ENCODE measurements around the gene CELA1. TPM values are rescaled to one million over a fixed set of nuclear protein-coding genes. Genes with fewer than 3 reads are reported as not detected.

Gene CELA1
- polyA plus RNA-seq, 3 donors, result 0.67 to 3.0 TPM; not detected in 1

GRCh38 chr12:51391283-51392123 lies 45.0 kb upstream of the CELA1 start, which contains the start of gene GALNT6:
TSS of gene GALNT6 (minus strand) at chr12:51391406. CDS start at chr12:51379781, 11,625 bp downstream.
- WGBS (ENCODE audit: insufficient coverage), result under 1% methylated on average over 72 of the region's 73 CpGs
- Mint-ChIP-seq H3K9me3 (peaks cover 0 to 2% (median 0%) of the 10 kb centered on the region in 7 donors), H3K4me3 (peak within 1 kb of the TSS; percentile 94 to 96), H3K36me3 (peaks cover 13 to 19% of the 10 kb centered on the region in 2 donors), H3K4me1 (peaks cover 77% of the 10 kb centered on the region), H3K27me3 (ENCODE audit: low read depth in 3 of 3) (peaks cover 0 to 4% (median 3%) of the 10 kb centered on the region in 3 donors), H3K27ac (peak within 1 kb of the TSS; percentile 89 to 96 (median 94))
- peak within 1 kb of the TSS; percentile 98 for H3K4me2 ChIP-seq (replicated peaks; ENCODE audit: extremely low read depth, low read length, poor library complexity, severe bottlenecking)
- H2AFZ ChIP-seq (ENCODE audit: insufficient read depth, low read depth, low read length, poor library complexity, severe bottlenecking), result peak within 1 kb of the TSS; percentile 89
- intact Hi-C loops (cut with micrococcal nuclease), result loop anchor here in 1 of 2 donors (5.0 kb wide), 1 partner anchor 69 kb away; the partner anchor contains the start of gene BIN2
- no peaks in the 10 kb centered on the region for H3K9me3 ChIP-seq (replicated peaks in 1 of 2; ENCODE audit: control insufficient read depth in 1 of 2, insufficient read depth in 1 of 2, low read length in 2 of 2)
- H3K27me3 ChIP-seq (ENCODE audit: control insufficient read depth in 2 of 2, insufficient read depth in 2 of 2, low read length in 2 of 2), result no peaks in the 10 kb centered on the region
- H3K27ac ChIP-seq (ENCODE audit: low read depth in 1 of 2, low read length in 2 of 2), result peak within 1 kb of the TSS; percentile 86 to 94
- H3K36me3 ChIP-seq (replicated peaks in 1 of 2; ENCODE audit: control insufficient read depth in 1 of 2, insufficient read depth in 2 of 2, low read length in 2 of 2), result no peaks in the 10 kb centered on the region
- peak within 1 kb of the TSS; percentile 72 to 95 (median 85) for H3K4me3 ChIP-seq (replicated peaks in 1 of 3; ENCODE audit: low read depth in 2 of 3, low read length in 3 of 3)
- DNase-seq, result peak in 2 of 3 donors; percentile 53
- H3K9ac ChIP-seq (ENCODE audit: insufficient read depth, low read length, poor library complexity, severe bottlenecking), result peak within 1 kb of the TSS; percentile 78
- H3K4me1 ChIP-seq (ENCODE audit: control insufficient read depth in 1 of 2, insufficient read depth in 2 of 2, low read length in 2 of 2), result peaks cover 70 to 86% of the 10 kb centered on the region in 2 donors
- H3K79me2 ChIP-seq (ENCODE audit: insufficient read depth, low read length), result peaks cover 2% of the 10 kb centered on the region
- peaks cover 3% of the 10 kb centered on the region for H4K20me1 ChIP-seq (ENCODE audit: insufficient read depth, low read length)
- TF ChIP-seq, protein P1, sequence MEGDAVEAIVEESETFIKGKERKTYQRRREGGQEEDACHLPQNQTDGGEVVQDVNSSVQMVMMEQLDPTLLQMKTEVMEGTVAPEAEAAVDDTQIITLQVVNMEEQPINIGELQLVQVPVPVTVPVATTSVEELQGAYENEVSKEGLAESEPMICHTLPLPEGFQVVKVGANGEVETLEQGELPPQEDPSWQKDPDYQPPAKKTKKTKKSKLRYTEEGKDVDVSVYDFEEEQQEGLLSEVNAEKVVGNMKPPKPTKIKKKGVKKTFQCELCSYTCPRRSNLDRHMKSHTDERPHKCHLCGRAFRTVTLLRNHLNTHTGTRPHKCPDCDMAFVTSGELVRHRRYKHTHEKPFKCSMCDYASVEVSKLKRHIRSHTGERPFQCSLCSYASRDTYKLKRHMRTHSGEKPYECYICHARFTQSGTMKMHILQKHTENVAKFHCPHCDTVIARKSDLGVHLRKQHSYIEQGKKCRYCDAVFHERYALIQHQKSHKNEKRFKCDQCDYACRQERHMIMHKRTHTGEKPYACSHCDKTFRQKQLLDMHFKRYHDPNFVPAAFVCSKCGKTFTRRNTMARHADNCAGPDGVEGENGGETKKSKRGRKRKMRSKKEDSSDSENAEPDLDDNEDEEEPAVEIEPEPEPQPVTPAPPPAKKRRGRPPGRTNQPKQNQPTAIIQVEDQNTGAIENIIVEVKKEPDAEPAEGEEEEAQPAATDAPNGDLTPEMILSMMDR (IDR thresholded peaks at IDR 0.05), result no peak

DNA sequence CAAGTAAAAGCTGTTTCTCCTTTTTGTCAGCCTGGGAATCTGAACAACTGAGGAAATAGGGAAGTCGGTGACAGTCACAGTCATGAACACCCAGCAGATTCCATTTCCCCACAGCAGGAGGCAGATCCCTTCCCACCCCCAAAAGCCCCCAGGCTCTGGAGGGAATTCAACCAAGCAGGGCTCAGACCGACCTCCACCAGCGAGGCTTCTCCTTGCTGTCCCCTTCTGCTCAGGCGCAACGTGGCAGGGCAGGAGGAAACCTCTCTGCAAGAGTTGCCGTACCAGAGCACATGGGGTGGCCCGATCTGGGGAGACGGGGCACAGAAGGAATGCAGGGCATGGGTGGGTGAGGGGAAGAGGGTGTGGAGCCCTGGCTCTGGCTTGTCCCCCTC lies 44.4 kb upstream of the CELA1 start:
- peak overlapping the region; percentile 78 for H3K9ac ChIP-seq (ENCODE audit: insufficient read depth, low read length, poor library complexity, severe bottlenecking)
- peaks cover 3% of the 10 kb centered on the region for H4K20me1 ChIP-seq (ENCODE audit: insufficient read depth, low read length)
- H3K27ac ChIP-seq (ENCODE audit: low read depth in 1 of 2, low read length in 2 of 2), result peak overlapping the region; percentile 86 to 94
- no peaks in the 10 kb centered on the region for H3K27me3 ChIP-seq (ENCODE audit: control insufficient read depth in 2 of 2, insufficient read depth in 2 of 2, low read length in 2 of 2)
- intact Hi-C loops (cut with micrococcal nuclease), result loop anchor here in 1 of 2 donors (5.0 kb wide), 1 partner anchor 69 kb away; the partner anchor contains the start of gene BIN2
- H3K9me3 ChIP-seq (replicated peaks in 1 of 2; ENCODE audit: control insufficient read depth in 1 of 2, insufficient read depth in 1 of 2, low read length in 2 of 2), result no peaks in the 10 kb centered on the region
- peak overlapping the region; percentile 89 for H2AFZ ChIP-seq (ENCODE audit: insufficient read depth, low read depth, low read length, poor library complexity, severe bottlenecking)
- H3K4me2 ChIP-seq (replicated peaks; ENCODE audit: extremely low read depth, low read length, poor library complexity, severe bottlenecking), result peak overlapping the region; percentile 98
- H3K36me3 ChIP-seq (replicated peaks in 1 of 2; ENCODE audit: control insufficient read depth in 1 of 2, insufficient read depth in 2 of 2, low read length in 2 of 2), result no peaks in the 10 kb centered on the region
- 4% methylated on average over 4 of the region's 8 CpGs for WGBS (ENCODE audit: insufficient coverage)
- peak overlapping the region; percentile 89 to 96 (median 93) for H3K27ac Mint-ChIP-seq
- H3K4me1 ChIP-seq (ENCODE audit: control insufficient read depth in 1 of 2, insufficient read depth in 2 of 2, low read length in 2 of 2), result peaks cover 70 to 84% of the 10 kb centered on the region in 2 donors
- peak; percentile 64 to 86 (median 78) for DNase-seq
- TF ChIP-seq, protein P1 (IDR thresholded peaks at IDR 0.05), result peak; percentile 15
- H3K4me3 Mint-ChIP-seq, result peak overlapping the region; percentile 94 to 96
- H3K4me3 ChIP-seq (replicated peaks in 1 of 3; ENCODE audit: low read depth in 2 of 3, low read length in 3 of 3), result peak overlapping the region; percentile 72 to 95 (median 85)
- H3K9me3 Mint-ChIP-seq, result peaks cover 0 to 2% (median 0%) of the 10 kb centered on the region in 7 donors
- H3K4me1 Mint-ChIP-seq, result peaks cover 73% of the 10 kb centered on the region
- peaks cover 0 to 4% (median 3%) of the 10 kb centered on the region in 3 donors for H3K27me3 Mint-ChIP-seq (ENCODE audit: low read depth in 3 of 3)
- peaks cover 17 to 21% of the 10 kb centered on the region in 2 donors for H3K36me3 Mint-ChIP-seq
- peaks cover 2% of the 10 kb centered on the region for H3K79me2 ChIP-seq (ENCODE audit: insufficient read depth, low read length)

Data from CD14-positive monocyte (primary cell).